T-helper 2 cell (primary cell): ENCODE results near the gene KCNQ1OT1.

ENCODE experiments used
- DNase-seq, 5 experiments: peaks; one replicate each; pipeline versions ENCODE4 v3.0.0 to v3.0.0-alpha.2; 2012 to 2022

Gene KCNQ1OT1

GRCh38 chr11:2686360-2687222 is 13.2 kb downstream of the KCNQ1OT1 start:
- no peak for DNase-seq

- no peak for DNase-seq
Observed at GRCh38 chr11:2685566-2686359, 14.0 kb downstream of the KCNQ1OT1 start.

- no peak for DNase-seq
Observed at GRCh38 chr11:2685051-2685450, 14.7 kb downstream of the KCNQ1OT1 start.

GRCh38 chr11:2684581-2684980 is 15.2 kb downstream of the KCNQ1OT1 start:
- no peak for DNase-seq

- no peak for DNase-seq
Observed at GRCh38 chr11:2683806-2684205, 16.0 kb downstream of the KCNQ1OT1 start.

GRCh38 chr11:2681408-2682145 is 18.2 kb downstream of the KCNQ1OT1 start:
- DNase-seq = no peak

GRCh38 chr11:2679011-2679676 is 20.6 kb downstream of the KCNQ1OT1 start:
- no peak for DNase-seq

- DNase-seq = no peak
Observed at GRCh38 chr11:2678396-2678795, 21.4 kb downstream of the KCNQ1OT1 start.

GRCh38 chr11:2677127-2677526 is 22.7 kb downstream of the KCNQ1OT1 start:
- DNase-seq = no peak

- no peak for DNase-seq
Observed at GRCh38 chr11:2675540-2675939, 24.3 kb downstream of the KCNQ1OT1 start.

GRCh38 chr11:2674658-2675131 is 25.1 kb downstream of the KCNQ1OT1 start:
- DNase-seq = no peak

GRCh38 chr11:2673871-2674471 is 25.8 kb downstream of the KCNQ1OT1 start:
- no peak for DNase-seq

- no peak for DNase-seq
Observed at GRCh38 chr11:2673250-2673610, 26.6 kb downstream of the KCNQ1OT1 start.

GRCh38 chr11:2672553-2673249 is 27.1 kb downstream of the KCNQ1OT1 start:
- DNase-seq = no peak

GRCh38 chr11:2671748-2672147 is 28.0 kb downstream of the KCNQ1OT1 start:
- DNase-seq = no peak

GRCh38 chr11:2670541-2671100 is 29.2 kb downstream of the KCNQ1OT1 start:
- DNase-seq = no peak

GRCh38 chr11:2669634-2670469 is 29.9 kb downstream of the KCNQ1OT1 start:
- DNase-seq = no peak

- no peak for DNase-seq
Observed at GRCh38 chr11:2668876-2669275, 30.9 kb downstream of the KCNQ1OT1 start.

- no peak for DNase-seq
Observed at GRCh38 chr11:2667940-2668339, 31.9 kb downstream of the KCNQ1OT1 start.
